HG02840 (cell line): ENCODE results near the gene MKKS.
A peak's percentile ranks its signal among the peaks of the same experiment; 100 is the strongest.

Experiments
- ATAC-seq: cut with Tn5 transposase; IDR thresholded peaks from one replicate; pipeline ENCODE4 v1.9.1; 2021; ENCODE audit warnings: mild to moderate bottlenecking, moderate library complexity, moderate number of reproducible peaks; ENCODE audit not compliant: unreplicated experiment, low FRiP score

The MKKS gene

DNA sequence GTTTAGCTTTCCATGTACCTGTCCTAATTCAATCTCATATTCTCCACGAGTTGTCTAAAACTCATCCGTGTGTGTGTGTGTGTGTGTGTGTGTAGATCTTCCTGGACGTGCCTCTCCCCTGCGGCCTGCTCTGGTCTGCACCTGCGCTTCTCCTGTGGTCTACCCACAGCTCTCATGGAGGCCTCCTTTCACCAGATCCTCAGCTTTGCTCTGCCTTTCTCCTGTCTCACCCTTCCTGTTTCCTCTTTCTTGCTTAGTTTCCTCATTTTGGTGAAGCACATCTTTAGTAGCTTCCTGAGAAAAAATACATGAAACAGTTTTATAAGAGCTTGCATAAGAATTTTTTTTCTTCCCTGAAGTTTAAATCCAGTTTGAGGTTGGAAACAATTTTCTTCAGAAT lies 19.2 kb upstream of the MKKS start:
- ATAC-seq, result no peak

DNA sequence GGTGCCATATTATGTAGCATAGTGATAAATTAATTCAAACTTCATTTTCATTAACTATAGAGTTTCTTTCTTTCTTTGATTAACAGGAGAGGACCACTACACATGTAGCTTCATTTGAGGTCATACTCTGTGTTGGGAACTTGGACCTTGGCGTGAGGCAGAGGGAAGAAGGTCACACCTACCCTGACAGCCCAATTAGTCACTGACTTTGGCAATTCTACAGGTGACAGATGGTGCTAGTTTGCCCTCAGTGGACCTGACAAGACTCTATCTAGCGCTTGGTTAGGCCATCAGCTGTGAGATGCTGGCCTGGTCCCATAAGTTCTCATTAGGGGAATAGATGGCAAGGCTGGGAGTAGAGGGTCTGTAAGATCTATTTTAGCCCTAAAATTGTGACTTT lies 15.2 kb upstream of the MKKS start:
- ATAC-seq, result no peak

DNA sequence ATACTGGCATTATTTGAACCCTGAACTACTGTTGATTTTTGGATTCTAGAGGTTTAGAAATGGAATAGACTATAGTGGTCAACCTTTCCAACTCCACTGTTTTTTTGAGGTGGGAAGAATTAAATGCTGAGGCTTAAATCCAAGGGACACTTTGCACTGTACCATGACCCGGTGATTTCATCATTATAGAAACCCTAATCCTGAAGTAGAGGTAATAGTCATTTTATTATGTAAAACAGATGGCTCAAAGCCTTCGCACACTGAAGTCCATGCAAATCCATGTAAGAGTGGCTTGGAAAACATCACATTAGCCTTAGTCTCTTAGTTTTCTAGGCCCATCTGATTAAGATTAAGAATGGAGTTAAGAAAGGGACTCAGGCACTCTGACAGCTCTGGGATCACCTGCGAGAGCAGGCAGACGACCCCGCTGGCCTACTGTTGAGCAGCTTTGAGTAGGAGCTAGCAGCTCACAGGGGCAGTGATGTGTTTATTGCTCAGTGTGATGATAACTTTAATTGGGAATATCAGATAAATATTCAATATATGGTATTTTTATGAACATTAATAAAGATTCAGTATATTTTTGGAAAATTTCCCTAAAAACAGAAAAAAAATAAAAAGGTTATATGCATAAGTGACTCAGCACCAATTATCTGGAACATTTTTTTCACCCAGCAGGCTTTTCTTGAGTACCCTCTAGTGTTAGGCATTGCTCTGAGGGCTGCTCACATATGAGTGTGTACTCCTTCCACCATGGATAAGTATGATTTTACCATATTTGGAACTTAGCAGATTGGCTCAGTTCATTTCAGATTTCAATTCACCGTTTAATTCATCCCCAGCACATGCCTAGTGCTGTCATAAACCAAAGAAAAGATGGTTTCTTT lies 14.5 kb upstream of the MKKS start:
- no peak for ATAC-seq

DNA sequence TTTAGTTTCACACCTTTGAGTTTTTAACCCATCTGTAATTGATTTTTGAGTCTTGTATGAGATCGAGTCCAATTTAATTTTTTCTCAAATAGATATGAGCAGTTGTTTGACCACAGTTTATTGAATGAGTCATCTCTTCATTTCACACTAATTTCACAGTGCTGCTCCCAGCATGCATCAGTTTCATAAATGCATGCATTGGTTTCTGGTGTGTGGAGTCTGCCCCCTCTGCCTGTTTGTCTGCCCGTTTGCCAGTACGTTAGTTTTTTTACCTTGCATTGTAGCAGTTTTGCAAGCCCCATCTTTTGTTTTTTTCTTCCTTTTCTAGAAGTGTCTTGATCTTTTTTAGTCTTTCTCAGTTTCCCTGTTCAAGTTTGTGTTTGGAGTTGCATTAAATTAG lies 13.0 kb upstream of the MKKS start:
- peak; percentile 94 for ATAC-seq

DNA sequence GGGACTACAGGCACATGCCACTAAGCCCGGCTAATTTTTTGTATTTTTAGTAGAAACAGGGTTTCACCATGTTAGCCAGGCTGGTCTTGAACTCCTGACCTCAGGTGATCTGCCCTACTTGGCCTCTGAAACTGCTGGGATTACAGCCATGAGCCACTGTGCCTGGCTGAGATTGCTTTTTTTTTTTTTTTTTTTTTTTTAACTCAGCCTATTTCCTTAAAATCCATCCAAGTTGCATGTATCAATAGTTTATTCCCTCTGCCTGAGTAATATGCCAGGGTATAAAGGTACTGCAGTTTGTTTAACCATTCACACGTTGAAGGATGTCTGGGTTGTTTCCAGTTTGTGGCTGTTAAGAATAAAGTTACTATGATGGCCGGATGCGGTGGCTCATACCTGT lies 11.7 kb upstream of the MKKS start:
- no peak for ATAC-seq

DNA sequence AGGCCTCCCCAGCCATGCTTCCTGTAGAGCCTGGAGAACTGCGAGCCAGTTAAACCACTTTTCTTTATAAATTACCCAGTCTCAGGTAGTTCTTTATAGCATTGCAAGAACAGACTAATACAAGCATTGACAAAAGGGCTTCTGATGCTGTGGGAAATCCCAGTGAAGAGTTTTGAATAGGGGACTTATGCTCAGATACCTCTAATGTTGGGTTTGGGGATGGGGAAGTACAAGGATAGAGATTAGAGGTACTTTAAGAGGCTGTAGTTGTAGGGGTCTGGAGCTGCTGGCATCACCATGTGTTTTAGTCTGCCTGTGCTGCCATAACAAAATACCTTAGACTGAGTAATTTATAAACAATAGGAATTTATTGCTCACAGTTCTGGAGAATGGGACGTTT lies 9.9 kb upstream of the MKKS start:
- no peak for ATAC-seq

DNA sequence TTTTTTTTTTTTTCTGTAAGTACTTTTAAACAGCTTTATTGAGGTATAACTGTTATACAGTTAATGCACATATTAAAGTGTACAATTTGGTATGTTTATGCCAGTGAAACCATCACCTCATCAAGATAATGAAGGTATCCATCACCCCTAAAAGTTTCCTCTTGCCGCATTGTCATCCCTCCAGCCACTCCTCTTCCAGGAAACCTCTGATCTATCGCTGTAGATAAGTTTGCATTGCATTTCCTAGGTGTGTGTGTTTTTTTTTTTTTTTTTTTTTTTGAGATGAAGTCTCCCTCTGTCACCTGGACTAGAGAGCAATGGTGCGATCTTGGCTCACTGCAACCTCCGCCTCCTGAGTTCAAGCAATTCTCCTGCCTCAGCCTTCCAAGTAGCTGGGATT lies 4.2 kb upstream of the MKKS start:
- ATAC-seq, result no peak

DNA sequence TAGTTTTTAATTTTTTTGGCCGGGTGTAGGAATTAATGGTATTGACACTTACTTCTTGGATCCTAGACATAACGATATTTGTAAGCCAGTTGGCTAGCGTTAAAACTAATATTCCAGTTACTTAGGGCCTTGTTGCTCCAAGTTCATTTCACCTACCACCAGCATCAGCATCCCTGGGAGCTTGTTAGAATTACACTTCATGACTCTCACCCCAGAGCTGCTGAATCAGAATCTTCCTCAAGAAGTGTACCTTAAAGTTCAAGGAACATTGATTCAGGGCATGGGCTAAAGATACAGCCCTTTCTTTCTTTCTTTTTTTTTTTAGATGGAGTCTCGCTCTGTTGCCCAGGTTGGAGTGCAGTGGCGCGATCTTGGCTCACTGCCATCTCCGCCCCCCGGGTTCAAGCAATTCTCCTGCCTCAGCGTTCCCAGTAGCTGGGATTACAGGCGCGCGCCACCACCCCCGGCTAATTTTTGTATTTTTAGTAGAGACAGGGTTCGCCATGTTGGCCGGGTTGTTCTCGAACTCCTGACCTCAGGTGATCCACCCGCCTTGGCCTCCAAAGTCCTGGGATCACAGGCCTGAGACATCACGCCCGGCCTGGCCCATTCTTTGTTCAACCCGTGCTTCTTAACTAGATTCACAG lies 2.2 kb upstream of the MKKS start:
- ATAC-seq, result no peak

DNA sequence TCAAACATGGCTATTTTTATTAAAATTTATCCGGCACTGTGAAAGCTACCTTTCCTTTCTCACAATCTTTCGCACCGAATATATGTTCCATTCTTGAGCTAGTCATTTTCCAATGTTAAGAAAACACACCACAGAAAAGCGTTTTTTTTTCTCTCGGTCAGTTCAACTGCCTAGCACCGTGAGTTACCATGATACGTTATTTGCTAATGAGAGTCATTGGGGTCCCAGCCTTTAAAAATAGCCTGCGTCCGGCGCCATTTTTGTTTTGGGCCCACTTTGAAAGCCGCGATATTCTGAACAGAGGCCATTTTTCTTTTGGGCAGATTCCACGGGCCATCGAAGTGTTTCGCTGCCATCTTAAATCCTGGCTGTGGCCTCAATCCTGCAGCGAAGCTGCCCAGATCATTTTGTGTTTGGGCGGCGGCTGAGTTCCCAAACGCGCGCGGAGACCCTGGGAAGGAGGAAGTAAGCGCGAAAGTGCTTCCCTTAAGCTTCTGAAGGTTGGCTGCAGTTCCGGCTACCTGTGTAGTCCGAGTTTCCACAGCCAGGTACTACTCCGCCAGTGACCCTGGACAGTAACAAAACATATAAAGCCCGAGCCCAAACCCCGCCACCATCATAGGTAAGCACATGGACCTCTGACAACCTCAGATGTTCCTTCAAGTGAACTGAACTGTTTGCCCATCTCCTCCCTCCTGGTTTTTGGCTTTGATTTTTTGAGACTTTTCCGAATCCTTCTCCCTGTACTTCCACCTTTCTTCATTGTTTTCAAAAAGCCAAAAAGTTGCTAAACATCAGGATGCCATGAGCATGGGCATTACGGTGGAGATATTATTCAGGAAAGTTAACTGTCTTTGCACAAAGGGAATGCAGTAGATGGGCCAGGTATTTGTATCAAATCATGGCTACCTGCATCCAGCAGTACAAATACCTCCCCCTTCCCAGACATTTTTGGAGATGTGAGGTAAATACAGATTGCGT lies 1.1 kb upstream of the MKKS start, which contains the start of gene SLX4IP:
Gene SLX4IP (plus strand): TSS at position 474 of the 981 bp plus-strand sequence. CDS start 22,900 bp downstream, outside the sequence.
- ATAC-seq, result peak; percentile 50

DNA sequence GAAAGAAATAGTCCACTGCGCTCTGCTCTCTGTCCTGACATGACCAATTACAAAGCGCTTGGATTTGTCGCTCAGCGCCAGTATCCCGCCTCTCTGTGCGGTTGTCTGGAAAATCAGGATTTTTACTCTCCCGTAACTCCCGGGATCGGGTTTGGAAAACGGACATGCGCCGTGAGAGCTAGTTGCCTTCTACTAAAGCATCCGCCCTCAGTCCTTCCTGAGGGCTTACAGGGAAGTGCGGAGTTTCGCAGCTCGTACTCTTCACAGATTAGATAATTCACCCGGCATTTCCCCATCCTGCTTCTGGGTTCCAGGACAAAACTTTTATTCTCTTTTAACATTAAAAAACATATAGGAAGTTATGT lies 427 bp upstream of the MKKS start:
- ATAC-seq, result peak; percentile 34

DNA sequence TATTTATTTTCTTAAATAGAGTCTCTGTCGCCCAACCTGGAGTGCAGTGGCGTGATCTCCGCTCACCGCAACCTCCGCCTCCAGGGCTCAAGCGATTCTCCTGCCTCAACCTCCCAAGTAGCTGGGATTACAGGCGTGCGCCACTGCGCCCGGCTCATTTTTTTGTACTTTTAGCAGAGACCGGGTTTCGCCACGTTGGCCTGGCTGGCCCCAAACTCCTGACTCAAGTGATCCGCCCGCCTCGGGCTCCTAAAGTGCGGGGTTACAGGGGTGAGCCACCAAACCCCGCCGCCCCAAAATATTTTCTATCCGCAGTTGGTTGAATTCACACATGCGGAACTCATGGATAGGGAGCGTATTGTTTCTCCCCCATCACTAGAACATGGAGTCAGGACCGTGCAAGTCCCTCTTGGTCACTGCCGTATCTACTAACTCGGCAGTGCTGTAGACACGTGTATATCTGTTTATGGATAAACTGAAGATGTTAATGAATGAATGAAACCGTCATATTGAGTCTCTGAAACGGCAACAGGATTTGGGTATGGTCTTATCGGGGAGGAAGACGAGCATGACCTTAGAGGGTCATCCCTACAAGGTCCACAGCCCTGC lies 904 bp downstream of the MKKS start:
- no peak for ATAC-seq

DNA sequence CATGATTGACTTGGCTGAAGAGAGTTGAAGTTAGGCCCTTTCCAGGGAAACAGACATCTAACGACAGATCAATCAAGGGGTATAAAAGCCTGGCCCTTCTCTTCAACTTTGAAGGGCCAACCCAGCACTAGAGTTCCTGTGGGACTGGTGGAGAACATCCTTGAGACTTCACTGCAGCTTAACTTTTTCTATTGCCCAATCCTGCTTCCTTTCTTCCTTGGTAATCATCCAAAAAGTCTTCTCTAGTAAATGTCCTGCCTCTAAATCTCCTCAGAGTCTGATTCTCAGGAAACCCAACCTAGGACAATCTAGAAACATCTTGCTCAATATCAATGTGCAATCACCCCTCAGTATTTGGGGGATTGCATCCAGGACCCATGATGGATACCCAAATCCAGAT lies 1.9 kb downstream of the MKKS start:
- no peak for ATAC-seq

DNA sequence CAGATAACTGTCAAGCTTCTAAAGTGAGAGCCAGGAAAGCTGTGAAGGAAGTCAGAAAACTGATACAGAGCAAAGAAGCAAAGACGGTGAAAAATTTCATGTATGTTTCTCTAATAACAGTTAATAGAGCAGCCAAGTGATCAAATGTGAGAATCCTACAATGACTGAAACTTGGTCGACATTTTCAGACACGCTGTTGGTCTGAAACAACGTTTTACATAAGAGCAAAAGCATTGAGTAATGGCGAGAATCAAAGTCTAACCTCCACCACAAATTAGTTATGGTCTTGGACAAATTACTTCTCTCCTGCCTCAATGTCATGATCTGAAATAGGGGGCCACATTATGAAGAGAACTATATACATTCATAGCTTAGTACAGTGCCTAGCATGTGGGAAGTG lies 3.3 kb downstream of the MKKS start:
- no peak for ATAC-seq

DNA sequence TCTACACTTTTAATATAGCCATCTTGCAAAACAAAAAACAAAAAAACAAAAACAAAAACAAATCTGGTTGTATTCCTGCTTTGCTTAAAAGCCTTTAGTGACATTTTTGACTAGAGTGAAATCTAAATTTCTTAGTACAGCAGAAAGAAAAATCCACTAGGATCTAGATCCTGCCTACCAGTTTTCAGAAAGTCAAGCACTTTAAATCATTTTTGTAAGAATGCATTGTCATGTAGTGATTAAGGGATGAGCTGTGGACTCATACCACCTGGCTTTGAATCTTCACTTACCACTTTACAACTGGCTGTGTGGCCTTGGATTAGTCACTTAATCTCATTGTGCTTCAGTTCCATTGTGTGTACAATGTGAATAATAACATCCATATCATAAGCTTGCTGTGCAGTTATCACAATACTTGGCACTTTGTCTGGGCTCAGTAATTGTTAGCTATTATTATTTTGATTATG lies 4.0 kb downstream of the MKKS start:
- no peak for ATAC-seq

DNA sequence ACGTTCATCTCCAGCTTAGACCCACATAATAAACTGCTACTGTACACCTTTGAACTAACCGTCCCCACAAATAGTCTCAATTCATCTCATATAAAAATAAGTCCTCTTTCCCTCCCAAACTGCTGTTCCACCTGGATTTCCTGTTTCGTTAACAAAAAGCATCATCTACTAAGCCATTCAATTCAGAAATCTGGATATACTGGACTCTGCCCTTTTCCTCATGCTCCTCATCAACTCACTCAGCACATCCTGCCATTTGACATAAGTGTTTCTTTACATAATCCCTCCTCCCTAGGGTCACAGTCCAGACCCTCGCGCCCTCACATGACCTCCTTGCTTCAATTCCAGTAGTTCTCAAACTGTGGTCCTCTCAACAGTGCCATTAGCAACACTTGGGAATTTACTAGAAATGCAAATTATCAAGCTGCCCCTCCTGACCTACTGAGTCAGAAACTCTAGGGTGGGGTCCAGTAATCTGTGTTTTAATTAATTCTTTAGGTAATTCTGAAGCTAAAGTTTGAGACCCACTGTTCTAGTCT lies 4.5 kb downstream of the MKKS start:
- no peak for ATAC-seq

DNA sequence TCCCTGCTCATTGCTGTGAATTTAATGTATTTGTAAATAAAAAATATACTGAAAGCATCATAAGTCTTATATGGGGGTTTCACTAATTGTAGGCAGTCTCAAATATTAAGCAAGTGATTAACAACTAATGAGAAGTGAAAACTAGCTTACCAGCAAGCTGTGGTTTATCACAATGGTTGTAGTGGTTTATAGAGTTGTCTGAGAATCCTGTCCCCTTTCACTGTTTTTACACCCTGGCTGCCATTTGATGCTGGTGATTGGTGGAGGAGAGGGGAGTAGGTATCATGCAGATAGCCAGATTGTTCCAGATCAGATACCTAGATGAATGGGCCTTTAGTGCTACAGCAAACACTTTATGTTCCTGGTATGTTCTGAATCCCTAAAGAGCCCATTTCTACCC lies 6.0 kb downstream of the MKKS start:
- no peak for ATAC-seq

DNA sequence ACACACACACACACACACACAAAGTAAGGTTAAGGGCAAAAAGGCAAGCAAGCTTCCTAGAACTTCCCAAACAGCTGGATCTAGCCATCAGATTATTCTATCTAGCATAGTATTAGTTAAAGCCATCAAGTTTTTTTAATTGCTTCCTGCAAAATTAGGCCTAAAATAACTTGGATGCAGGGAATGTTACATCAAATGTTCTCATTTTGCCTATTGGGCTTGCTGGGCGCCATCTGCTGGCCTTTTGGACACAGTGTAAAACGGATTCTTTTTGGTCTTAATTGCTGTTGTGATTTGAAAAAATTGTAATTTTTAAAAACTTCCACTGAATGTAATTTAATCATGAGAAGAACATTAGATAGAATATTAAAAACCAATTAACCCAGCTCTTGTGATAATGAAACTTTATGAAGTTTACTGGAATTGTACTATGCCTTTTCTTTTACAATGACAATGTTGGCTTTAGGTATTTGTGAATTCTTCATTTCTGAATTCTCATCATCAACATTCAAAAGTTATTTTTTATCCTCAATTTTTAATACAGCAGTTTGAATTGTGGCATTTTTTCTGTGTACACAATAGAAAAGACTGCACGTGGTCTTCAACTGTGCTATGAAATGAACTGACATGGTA lies 6.8 kb downstream of the MKKS start:
- ATAC-seq, result no peak

DNA sequence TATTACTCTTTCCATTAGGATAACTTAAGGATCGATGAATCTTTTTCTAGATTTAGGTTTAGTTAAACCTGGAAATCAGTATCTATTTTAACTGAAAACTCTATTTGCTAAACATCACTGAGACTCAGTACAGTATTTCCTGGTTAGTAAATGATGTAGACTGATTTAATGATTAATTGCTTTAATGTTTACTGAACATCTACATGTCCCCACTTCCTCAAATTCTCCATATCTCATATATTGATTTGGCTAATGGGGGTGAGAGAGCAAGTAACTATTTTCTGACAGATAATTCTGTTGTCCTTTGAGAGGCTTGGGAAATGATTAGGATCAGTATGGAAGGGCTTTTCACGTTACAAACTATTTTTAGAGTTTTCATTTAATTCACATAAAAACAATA lies 10.3 kb downstream of the MKKS start:
- ATAC-seq, result no peak

DNA sequence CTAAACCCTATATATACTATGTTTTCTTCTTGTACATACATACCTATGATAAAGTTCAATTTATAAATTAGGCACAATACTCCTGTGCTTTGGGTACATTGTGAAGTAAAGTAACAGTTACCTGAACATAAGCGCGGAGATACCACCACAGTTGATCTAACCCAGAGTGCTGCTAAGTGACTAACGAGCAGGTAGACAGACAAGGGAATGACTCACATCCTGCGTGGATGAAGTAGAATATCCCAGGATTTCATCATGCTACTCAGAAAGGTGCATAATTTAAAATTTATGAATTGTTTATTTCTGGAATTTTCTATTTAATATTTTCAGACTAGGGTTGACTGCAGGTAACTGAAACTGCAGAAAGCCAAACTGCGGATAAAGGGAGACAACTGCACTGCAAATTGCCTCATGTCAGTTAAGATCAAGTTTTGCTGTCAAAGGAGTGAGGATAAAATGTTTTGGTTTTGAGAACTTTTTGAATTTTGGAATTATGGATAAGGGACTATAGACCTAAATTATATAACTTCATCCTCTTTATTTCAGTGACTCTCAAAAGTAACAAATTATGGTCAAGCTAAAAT lies 14.4 kb downstream of the MKKS start:
- no peak for ATAC-seq
